Activated naive CD4-positive, alpha-beta T cell treated with anti-CD3 and anti-CD28 coated beads for 36 hours (primary cell): ENCODE data around the gene ATP7B. TPM values are rescaled to one million over a fixed set of nuclear protein-coding genes. Genes with fewer than 3 reads are reported as not detected.

ENCODE experiments used
- CTCF ChIA-PET: fragments of 350-600 bp; sonication (Branson Sonifier 250); formaldehyde crosslinking; loops from one replicate; lab custom pipeline; 2021; ENCODE audit warnings: antibody characterized with exemption; lab: Charles Lee
- DNase-seq: peaks from one replicate; pipeline ENCODE4 v3.0.0-alpha.2; 2020
- H3K27ac Mint-ChIP-seq: one replicate; pipeline ENCODE4 v1.8.0; 2021; ENCODE audit warnings: mild to moderate bottlenecking, mixed read lengths
- H3K27me3 Mint-ChIP-seq: one replicate; pipeline ENCODE4 v1.8.0; 2021; ENCODE audit warnings: low read depth, mixed read lengths
- H3K36me3 Mint-ChIP-seq: one replicate; pipeline ENCODE4 v1.8.0; 2021; ENCODE audit warnings: low read depth, mixed read lengths
- H3K4me1 Mint-ChIP-seq: one replicate; pipeline ENCODE4 v1.8.0; 2021; ENCODE audit warnings: low read depth, mixed read lengths
- H3K4me3 Mint-ChIP-seq: one replicate; pipeline ENCODE4 v1.8.0; 2021; ENCODE audit warnings: mild to moderate bottlenecking, moderate library complexity, mixed read lengths
- H3K9me3 Mint-ChIP-seq: one replicate; pipeline ENCODE4 v1.8.0; 2021; ENCODE audit warnings: mixed read lengths
- intact Hi-C: fragments of 100-400 bp; cut with micrococcal nuclease; formaldehyde crosslinking; loops from one replicate; pipeline ENCODE4 v1.15.1; 2023
- total RNA-seq, 2 experiments: library from RNA; stranded (reverse); gene quantifications; one replicate each; pipeline ENCODE4 v1.2.3, GENCODE V29; 2021

The ATP7B gene
- total RNA-seq, 2 experiments from 2014 or later: 0.69 to 0.74 TPM

GRCh38 chr13:51970349-51970748, 40.9 kb downstream of the ATP7B start:
- H3K27ac Mint-ChIP-seq: no peak overlapping the region
- no peaks in the 10 kb centered on the region for H3K9me3 Mint-ChIP-seq
- H3K27me3 Mint-ChIP-seq: no peaks in the 10 kb centered on the region
- H3K4me1 Mint-ChIP-seq: peaks cover 42% of the 10 kb centered on the region
- DNase-seq: no peak
- no peak overlapping the region for H3K4me3 Mint-ChIP-seq
- intact Hi-C loops: no loop called here
- CTCF ChIA-PET: interaction anchor here (1.2 to 2.4 kb wide), 3 partner anchors 9 to 126 kb away, joined by 5 to 10 read pairs (median 9); partner anchors contain the start of gene TMEM272
- H3K36me3 Mint-ChIP-seq: no peaks in the 10 kb centered on the region

GRCh38 chr13:51967482-51968446, 43.5 kb downstream of the ATP7B start:
- CTCF ChIA-PET: interaction anchor here (1.0 kb wide), 1 partner anchor 8 kb away, joined by 4 read pairs; no protein-coding TSS in a partner anchor
- Mint-ChIP-seq H3K4me3 (no peak overlapping the region), H3K36me3 (no peaks in the 10 kb centered on the region), H3K9me3 (no peaks in the 10 kb centered on the region), H3K27me3 (no peaks in the 10 kb centered on the region), H3K27ac (no peak overlapping the region), H3K4me1 (peaks cover 42% of the 10 kb centered on the region)
- intact Hi-C loops: no loop called here
- no peak for DNase-seq

- DNase-seq: no peak
- intact Hi-C loops: no loop called here
- H3K4me3 Mint-ChIP-seq: no peak overlapping the region
- H3K27me3 Mint-ChIP-seq: no peaks in the 10 kb centered on the region
- CTCF ChIA-PET: no interaction called here
- no peaks in the 10 kb centered on the region for H3K36me3 Mint-ChIP-seq
- peaks cover 43% of the 10 kb centered on the region for H3K4me1 Mint-ChIP-seq
- no peak overlapping the region for H3K27ac Mint-ChIP-seq
- no peaks in the 10 kb centered on the region for H3K9me3 Mint-ChIP-seq
Observed at GRCh38 chr13:51966186-51966585, 45.1 kb downstream of the ATP7B start.

- Mint-ChIP-seq H3K4me3 (no peak overlapping the region), H3K36me3 (no peaks in the 10 kb centered on the region), H3K27me3 (no peaks in the 10 kb centered on the region), H3K27ac (no peak overlapping the region), H3K9me3 (no peaks in the 10 kb centered on the region), H3K4me1 (peaks cover 18% of the 10 kb centered on the region)
- CTCF ChIA-PET: interaction anchor here (1.1 to 2.4 kb wide), 2 partner anchors 9 to 26 kb away, joined by 3 to 10 read pairs; no protein-coding TSS in a partner anchor
- intact Hi-C loops: no loop called here
- DNase-seq: no peak
Observed at GRCh38 chr13:51961493-51962403, 49.5 kb downstream of the ATP7B start.

- intact Hi-C loops: no loop called here
- Mint-ChIP-seq H3K27ac (no peak overlapping the region), H3K36me3 (no peaks in the 10 kb centered on the region), H3K27me3 (no peaks in the 10 kb centered on the region), H3K4me3 (no peak overlapping the region), H3K4me1 (peaks cover 17% of the 10 kb centered on the region), H3K9me3 (no peaks in the 10 kb centered on the region)
- DNase-seq: no peak
- CTCF ChIA-PET: interaction anchor here (1.2 to 2.4 kb wide), 2 partner anchors 9 to 10 kb away, joined by 3 to 10 read pairs; no protein-coding TSS in a partner anchor
Observed at GRCh38 chr13:51960766-51961165, 50.5 kb downstream of the ATP7B start.

GRCh38 chr13:51959773-51960172, 51.5 kb downstream of the ATP7B start:
- H3K4me3 Mint-ChIP-seq: no peak overlapping the region
- peaks cover 14% of the 10 kb centered on the region for H3K4me1 Mint-ChIP-seq
- H3K36me3 Mint-ChIP-seq: no peaks in the 10 kb centered on the region
- DNase-seq: no peak
- H3K27ac Mint-ChIP-seq: no peak overlapping the region
- no peaks in the 10 kb centered on the region for H3K27me3 Mint-ChIP-seq
- CTCF ChIA-PET: interaction anchor here (1.0 to 1.2 kb wide), 2 partner anchors 8 to 11 kb away, joined by 3 read pairs; no protein-coding TSS in a partner anchor
- intact Hi-C loops: no loop called here
- no peaks in the 10 kb centered on the region for H3K9me3 Mint-ChIP-seq

GRCh38 chr13:51958217-51958547, 53.1 kb downstream of the ATP7B start:
- no peaks in the 10 kb centered on the region for H3K27me3 Mint-ChIP-seq
- H3K36me3 Mint-ChIP-seq: no peaks in the 10 kb centered on the region
- H3K4me1 Mint-ChIP-seq: peaks cover 19% of the 10 kb centered on the region
- H3K9me3 Mint-ChIP-seq: no peaks in the 10 kb centered on the region
- DNase-seq: no peak
- intact Hi-C loops: no loop called here
- H3K4me3 Mint-ChIP-seq: no peak overlapping the region
- H3K27ac Mint-ChIP-seq: no peak overlapping the region
- CTCF ChIA-PET: interaction anchor here (0.7 kb wide), 1 partner anchor 62 kb away, joined by 3 read pairs; no protein-coding TSS in a partner anchor

- Mint-ChIP-seq H3K27ac (no peak overlapping the region), H3K36me3 (no peaks in the 10 kb centered on the region), H3K4me1 (peaks cover 25% of the 10 kb centered on the region), H3K27me3 (no peaks in the 10 kb centered on the region), H3K4me3 (no peak overlapping the region), H3K9me3 (no peaks in the 10 kb centered on the region)
- no peak for DNase-seq
- intact Hi-C loops: no loop called here
- CTCF ChIA-PET: no interaction called here
Observed at GRCh38 chr13:51957377-51958216, 53.7 kb downstream of the ATP7B start.

- intact Hi-C loops: no loop called here
- H3K27me3 Mint-ChIP-seq: no peaks in the 10 kb centered on the region
- CTCF ChIA-PET: no interaction called here
- H3K36me3 Mint-ChIP-seq: no peaks in the 10 kb centered on the region
- H3K9me3 Mint-ChIP-seq: no peaks in the 10 kb centered on the region
- no peak overlapping the region for H3K27ac Mint-ChIP-seq
- H3K4me1 Mint-ChIP-seq: peaks cover 32% of the 10 kb centered on the region
- no peak for DNase-seq
- no peak overlapping the region for H3K4me3 Mint-ChIP-seq
Observed at GRCh38 chr13:51956717-51957116, 54.5 kb downstream of the ATP7B start.

GRCh38 chr13:51955816-51956603, 55.2 kb downstream of the ATP7B start:
- H3K4me1 Mint-ChIP-seq: peaks cover 39% of the 10 kb centered on the region
- intact Hi-C loops: no loop called here
- H3K36me3 Mint-ChIP-seq: peaks cover 1% of the 10 kb centered on the region
- H3K27ac Mint-ChIP-seq: no peak overlapping the region
- H3K4me3 Mint-ChIP-seq: no peak overlapping the region
- DNase-seq: no peak
- H3K27me3 Mint-ChIP-seq: no peaks in the 10 kb centered on the region
- CTCF ChIA-PET: no interaction called here
- peaks cover 1% of the 10 kb centered on the region for H3K9me3 Mint-ChIP-seq

- H3K9me3 Mint-ChIP-seq: peaks cover 6% of the 10 kb centered on the region
- no peak for DNase-seq
- peaks cover 5% of the 10 kb centered on the region for H3K36me3 Mint-ChIP-seq
- H3K27ac Mint-ChIP-seq: no peak overlapping the region
- no peaks in the 10 kb centered on the region for H3K27me3 Mint-ChIP-seq
- peaks cover 46% of the 10 kb centered on the region for H3K4me1 Mint-ChIP-seq
- intact Hi-C loops: no loop called here
- CTCF ChIA-PET: no interaction called here
- no peak overlapping the region for H3K4me3 Mint-ChIP-seq
Observed at GRCh38 chr13:51955281-51955771, 55.9 kb downstream of the ATP7B start.
